ENCODE measurements around the gene FOCAD. TPM values are rescaled to one million over a fixed set of nuclear protein-coding genes. Genes with fewer than 3 reads are reported as not detected.

The FOCAD gene
- total and polyA plus RNA-seq, 2 donors (not counting 1 experiment from before 2014, with no cell fraction given), result 4.0 to 10.1 TPM

- Histone ChIP-seq H3K4me3 (ENCODE audit: control extremely low read depth in 1 of 5, extremely low read depth in 1 of 5, insufficient read depth in 1 of 5, low read depth in 2 of 5, low read length in 4 of 5) (no peak overlapping the region), H4K20me1 (ENCODE audit: control insufficient read depth, insufficient read depth, low read length, poor library complexity, severe bottlenecking) (no peaks in the 10 kb centered on the region), H3K79me2 (ENCODE audit: control insufficient read depth, insufficient read depth, low read length) (no peaks in the 10 kb centered on the region), H3K4me2 (replicated peaks; ENCODE audit: low read depth, low read length, poor library complexity, severe bottlenecking) (no peak overlapping the region), H3K36me3 (replicated peaks in 1 of 2; ENCODE audit: control extremely low read depth in 1 of 2, control insufficient read depth in 1 of 2, extremely low read depth in 1 of 2, insufficient read depth in 2 of 2, low read length in 1 of 2) (peaks cover 1 to 14% of the 10 kb centered on the region in 2 experiments), H3K9me3 (ENCODE audit: control extremely low read depth in 1 of 3, control insufficient read depth in 2 of 3, insufficient read depth in 1 of 3, low read length in 2 of 3) (peaks cover 0 to 5% (median 4%) of the 10 kb centered on the region in 3 donors), H3K4me1 (ENCODE audit: control insufficient read depth in 2 of 2, insufficient read depth in 2 of 2, low read length in 2 of 2) (peaks cover 13 to 19% of the 10 kb centered on the region in 2 donors), H3K27ac (ENCODE audit: low read length in 2 of 2) (no peak overlapping the region), H2AFZ (ENCODE audit: insufficient read depth, low read depth, low read length, poor library complexity, severe bottlenecking) (no peak overlapping the region), H3K27me3 (replicated peaks in 1 of 4; ENCODE audit: control extremely low read depth in 1 of 4, control insufficient read depth in 3 of 4, insufficient read depth in 4 of 4, low read length in 3 of 4) (no peaks in the 10 kb centered on the region), H3K9ac (ENCODE audit: low read length) (no peak overlapping the region)
- H3K4me3 Mint-ChIP-seq, result no peak overlapping the region
- H3K4me1 Mint-ChIP-seq, result peaks cover 13% of the 10 kb centered on the region
- ChIA-PET POLR2A (no interaction called here), CTCF (no interaction called here)
- no peak for ATAC-seq (ENCODE audit: low read depth)
- WGBS (ENCODE audit: insufficient coverage), result no CpG with 5 or more reads among the region's 1 CpG
- no peaks in the 10 kb centered on the region for H3K27me3 Mint-ChIP-seq
- H3K9me3 Mint-ChIP-seq (ENCODE audit: insufficient read depth), result peaks cover 17% of the 10 kb centered on the region
- no peak for DNase-seq
- TF ChIP-seq EZH2 (IDR thresholded peaks at IDR 0.05; ENCODE audit: borderline replicate concordance, insufficient read depth, low read depth, low read length, poor library complexity, severe bottlenecking) (no peak), CTCF (IDR thresholded peaks at IDR 0.05) (no peak)
- intact Hi-C loops (cut with micrococcal nuclease), result no loop called here
- H3K27ac Mint-ChIP-seq, result no peak overlapping the region
These were observed 317.5 kb downstream of the FOCAD start for GRCh38 chr9:21001581-21001980.

- H4K20me1 ChIP-seq (ENCODE audit: control insufficient read depth, insufficient read depth, low read length, poor library complexity, severe bottlenecking), result no peaks in the 10 kb centered on the region
- CTCF ChIA-PET, result no interaction called here
- Mint-ChIP-seq H3K27ac (no peak overlapping the region), H3K4me1 (peaks cover 9% of the 10 kb centered on the region), H3K9me3 (ENCODE audit: insufficient read depth) (peaks cover 17% of the 10 kb centered on the region), H3K4me3 (no peak overlapping the region), H3K27me3 (no peaks in the 10 kb centered on the region)
- no peak overlapping the region for H3K4me3 ChIP-seq (ENCODE audit: control extremely low read depth in 1 of 5, extremely low read depth in 1 of 5, insufficient read depth in 1 of 5, low read depth in 2 of 5, low read length in 4 of 5)
- no peak overlapping the region for H3K4me2 ChIP-seq (replicated peaks; ENCODE audit: low read depth, low read length, poor library complexity, severe bottlenecking)
- no peak overlapping the region for H2AFZ ChIP-seq (ENCODE audit: insufficient read depth, low read depth, low read length, poor library complexity, severe bottlenecking)
- intact Hi-C loops (cut with micrococcal nuclease), result no loop called here
- POLR2A ChIA-PET, result no interaction called here
- H3K79me2 ChIP-seq (ENCODE audit: control insufficient read depth, insufficient read depth, low read length), result no peaks in the 10 kb centered on the region
- ATAC-seq (ENCODE audit: low read depth), result no peak
- WGBS (ENCODE audit: insufficient coverage), result no CpG with 5 or more reads among the region's 2 CpGs
- no peak overlapping the region for H3K27ac ChIP-seq (ENCODE audit: low read length in 2 of 2)
- H3K27me3 ChIP-seq (replicated peaks in 1 of 4; ENCODE audit: control extremely low read depth in 1 of 4, control insufficient read depth in 3 of 4, insufficient read depth in 4 of 4, low read length in 3 of 4), result no peaks in the 10 kb centered on the region
- H3K9ac ChIP-seq (ENCODE audit: low read length), result no peak overlapping the region
- DNase-seq, result no peak
- peaks cover 0 to 5% (median 4%) of the 10 kb centered on the region in 3 donors for H3K9me3 ChIP-seq (ENCODE audit: control extremely low read depth in 1 of 3, control insufficient read depth in 2 of 3, insufficient read depth in 1 of 3, low read length in 2 of 3)
- TF ChIP-seq EZH2 (IDR thresholded peaks at IDR 0.05; ENCODE audit: borderline replicate concordance, insufficient read depth, low read depth, low read length, poor library complexity, severe bottlenecking), result no peak
- TF ChIP-seq CTCF (IDR thresholded peaks at IDR 0.05), result no peak
- peaks cover 1 to 14% of the 10 kb centered on the region in 2 experiments for H3K36me3 ChIP-seq (replicated peaks in 1 of 2; ENCODE audit: control extremely low read depth in 1 of 2, control insufficient read depth in 1 of 2, extremely low read depth in 1 of 2, insufficient read depth in 2 of 2, low read length in 1 of 2)
- H3K4me1 ChIP-seq (ENCODE audit: control insufficient read depth in 2 of 2, insufficient read depth in 2 of 2, low read length in 2 of 2), result peaks cover 8 to 15% of the 10 kb centered on the region in 2 donors
These were observed 318.0 kb downstream of the FOCAD start for GRCh38 chr9:21002040-21002439.
